ENCODE data around the gene C4orf50. TPM values are rescaled to one million over a fixed set of nuclear protein-coding genes. Genes with fewer than 3 reads are reported as not detected.

C4orf50 gene
- total and polyA plus RNA-seq, 2 of the 8 experiments (the other 6 are each of a cell fraction or from before 2014, with no cell fraction given) = 0.08 to 0.22 TPM

- H2AK5ac ChIP-seq (ENCODE audit: low read depth, low read length) = no peak overlapping the region
- FAIRE-seq (no peak), DNase-seq (ENCODE audit: low read depth in 1 of 2, low spot score in 2 of 2) (no peak)
- no peak overlapping the region for H3K56ac ChIP-seq (replicated peaks; ENCODE audit: insufficient read length, low read depth, low read length)
- 88% methylated on average over 15 of the region's 15 CpGs; no CpG with 5 or more reads in 1 of the 2 experiments for WGBS, 2 experiments (ENCODE audit: extremely low coverage in 1 of 2, insufficient coverage in 1 of 2, insufficient read length in 1 of 2, insufficient replicate concordance in 2 of 2, low coverage in 1 of 2, low lambda C conversion rate in 2 of 2, missing lambda C conversion rate in 1 of 2)
- no peak overlapping the region for H3K23ac ChIP-seq (ENCODE audit: insufficient read length)
- H3K18ac ChIP-seq (ENCODE audit: extremely low read depth, low read length) = no peak overlapping the region
- H3K23me2 ChIP-seq (ENCODE audit: low read depth, low read length) = no peaks in the 10 kb centered on the region
- H3K4me2 ChIP-seq (ENCODE audit: insufficient read depth in 1 of 2, low read depth in 2 of 2, low read length in 2 of 2) = no peak overlapping the region
- no peak overlapping the region for H4K5ac ChIP-seq (ENCODE audit: insufficient read length, low read depth, low read length)
- H2BK12ac ChIP-seq (ENCODE audit: low read depth, low read length) = no peak overlapping the region
- CTCF ChIA-PET (ENCODE audit: partially characterized antibody) = interaction anchor here (1.2 to 8.9 kb wide), 2 partner anchors 11 to 151 kb away, joined by 3 to 73 read pairs; no protein-coding TSS in a partner anchor
- no peak overlapping the region for H3K14ac ChIP-seq (ENCODE audit: insufficient read length)
- no peak overlapping the region for H2BK20ac ChIP-seq (ENCODE audit: low read length)
- no peaks in the 10 kb centered on the region for H3K36me3 ChIP-seq (ENCODE audit: control insufficient read depth in 2 of 4, insufficient read depth in 4 of 4, low read length in 3 of 4)
- H3K79me2 ChIP-seq (ENCODE audit: control insufficient read depth in 1 of 2, insufficient read depth in 2 of 2, low read length in 2 of 2) = no peaks in the 10 kb centered on the region
- no peak for TF ChIP-seq RFX5 (IDR thresholded peaks at IDR 0.05; ENCODE audit: borderline replicate concordance, low read depth, low read length)
- TF ChIP-seq YY1 (IDR thresholded peaks at IDR 0.05; ENCODE audit: low read depth, low read length) = no peak
- no peak for TF ChIP-seq JUN (IDR thresholded peaks at IDR 0.05; ENCODE audit: low read depth, low read length)
- TF ChIP-seq ZNF274 (IDR thresholded peaks at IDR 0.05; ENCODE audit: borderline replicate concordance, extremely low read depth, low read length) = no peak
- TF ChIP-seq SIX5 (IDR thresholded peaks at IDR 0.05; ENCODE audit: low read depth, low read length) = no peak
- peaks cover 2 to 10% (median 4%) of the 10 kb centered on the region in 4 experiments; a peak in 6 of 7 replicates for H3K4me1 ChIP-seq (replicated peaks in 1 of 4; ENCODE audit: control insufficient read depth in 3 of 4, insufficient read depth in 4 of 4, low read length in 3 of 4)
- H3K79me1 ChIP-seq (ENCODE audit: low read depth, low read length) = no peaks in the 10 kb centered on the region
- H2BK15ac ChIP-seq (ENCODE audit: low read length) = no peak overlapping the region
- no peak overlapping the region for H3K27ac ChIP-seq (ENCODE audit: low read depth, low read length)
- H4K91ac ChIP-seq (replicated peaks; ENCODE audit: insufficient read length, low read length) = no peak overlapping the region
- H4K20me1 ChIP-seq (replicated peaks in 1 of 2; ENCODE audit: control insufficient read depth in 1 of 2, insufficient read depth in 2 of 2, low read length in 2 of 2) = no peaks in the 10 kb centered on the region
- no peak overlapping the region for H3K4me3 ChIP-seq (ENCODE audit: extremely low read depth in 1 of 4, insufficient read depth in 2 of 4, low read depth in 3 of 4, low read length in 4 of 4)
- H3K27me3 ChIP-seq (replicated peaks in 1 of 4; ENCODE audit: control insufficient read depth in 3 of 4, extremely low read depth in 1 of 4, insufficient read depth in 3 of 4, low read length in 3 of 4) = 0 out of 7 replicates have a peak, but pooled peaks cover 0 to 2% (median 0%) of the 10 kb centered on the region in 4 experiments
- H4K8ac ChIP-seq (ENCODE audit: extremely low read depth, insufficient read depth, low read length) = peak overlapping the region; percentile 16; the same call in 1 of the 2 replicates
- H2BK120ac ChIP-seq (replicated peaks; ENCODE audit: low read depth, low read length) = no peak overlapping the region
- H2AFZ ChIP-seq (ENCODE audit: low read length) = no peak overlapping the region
- H3K4ac ChIP-seq (replicated peaks; ENCODE audit: insufficient read length, low read depth, low read length) = no peak overlapping the region
- no peak overlapping the region for H3K9ac ChIP-seq (replicated peaks in 1 of 4; ENCODE audit: extremely low read depth in 1 of 4, low read depth in 3 of 4, low read length in 3 of 4)
- POLR2A ChIA-PET (ENCODE audit: partially characterized antibody) = no interaction called here
- no peak overlapping the region for H2BK5ac ChIP-seq (ENCODE audit: low read depth, low read length)
- no peaks in the 10 kb centered on the region for H3K9me3 ChIP-seq (ENCODE audit: insufficient read depth in 2 of 2, low read depth in 1 of 2, low read length in 1 of 2)
Observed at GRCh38 chr4:5974321-5974720, 43.9 kb downstream of the C4orf50 start.

Measured in H1 (cell line).